Islet precursor cell (in vitro differentiated cells): ENCODE measurements around the gene SLC7A6.

Experiments used
- DNase-seq: peaks from one replicate; pipeline ENCODE4 v3.0.0-alpha.2; 2018

The SLC7A6 gene

GRCh38 chr16:68310774-68311511, 46.6 kb downstream of the SLC7A6 start, which contains the start of the genes PRMT7 and SLC7A6OS:
Gene PRMT7, plus strand, starts transcription at chr16:68311019. Its CDS starts 4,961 bp downstream, at chr16:68315980.
Gene SLC7A6OS, minus strand, starts transcription at chr16:68310946. Its CDS starts 20 bp downstream, at chr16:68310926.
- peak; percentile 96 for DNase-seq

GRCh38 chr16:68313116-68313515, 48.8 kb downstream of the SLC7A6 start:
- DNase-seq = no peak

GRCh38 chr16:68319185-68319908, 55.0 kb downstream of the SLC7A6 start:
- no peak for DNase-seq

- no peak for DNase-seq
These were observed 60.0 kb downstream of the SLC7A6 start for GRCh38 chr16:68324336-68324735.

- DNase-seq = no peak
These were observed 60.5 kb downstream of the SLC7A6 start for GRCh38 chr16:68324780-68325357.

- peak; percentile 94 for DNase-seq
These were observed 64.0 kb downstream of the SLC7A6 start for GRCh38 chr16:68328151-68328859.

- DNase-seq = no peak
These were observed 64.6 kb downstream of the SLC7A6 start for GRCh38 chr16:68328860-68329390.

GRCh38 chr16:68331879-68332410, 67.6 kb downstream of the SLC7A6 start:
- DNase-seq = no peak

- DNase-seq = peak; percentile 85
These were observed 68.2 kb downstream of the SLC7A6 start for GRCh38 chr16:68332411-68333121.

GRCh38 chr16:68335175-68335574, 70.8 kb downstream of the SLC7A6 start:
- no peak for DNase-seq

GRCh38 chr16:68338326-68339119, 74.2 kb downstream of the SLC7A6 start:
- no peak for DNase-seq

GRCh38 chr16:68339214-68339613, 74.9 kb downstream of the SLC7A6 start:
- DNase-seq = no peak

GRCh38 chr16:68342620-68343019, 78.3 kb downstream of the SLC7A6 start:
- no peak for DNase-seq

GRCh38 chr16:68343137-68343536, 78.8 kb downstream of the SLC7A6 start:
- DNase-seq = no peak

GRCh38 chr16:68344252-68344651, 79.9 kb downstream of the SLC7A6 start:
- DNase-seq = no peak

GRCh38 chr16:68345351-68345810, 81.1 kb downstream of the SLC7A6 start:
- DNase-seq = no peak

- no peak for DNase-seq
These were observed 81.8 kb downstream of the SLC7A6 start for GRCh38 chr16:68345958-68346635.

GRCh38 chr16:68346892-68347480, 82.7 kb downstream of the SLC7A6 start:
- DNase-seq = peak; percentile 50

GRCh38 chr16:68347605-68348004, 83.3 kb downstream of the SLC7A6 start:
- no peak for DNase-seq
